GM12878 (cell line): ENCODE results near the gene APOA4.

ENCODE experiments used
- CEBPB ChIP-seq, 2 experiments: fragments of 150-350 bp in 1 of 2; IDR thresholded peaks; 2 replicates each; pipeline ENCODE4 v1.6.1; 2012 to 2014; ENCODE audit warnings: low read depth in 2 of 2, low read length in 2 of 2, borderline replicate concordance in 1 of 2, inconsistent platforms in 1 of 2
- CREB1 ChIP-seq: IDR thresholded peaks from 2 replicates; pipeline ENCODE4 v1.6.1; 2012; ENCODE audit warnings: low read depth, mild to moderate bottlenecking, inconsistent platforms
- EZH2 ChIP-seq: IDR thresholded peaks from 2 replicates; pipeline ENCODE4 v1.6.1; 2012; ENCODE audit warnings: low read depth, mild to moderate bottlenecking, control low read depth, inconsistent platforms, low read length, borderline replicate concordance; ENCODE audit not compliant: control insufficient read depth
- GABPA ChIP-seq: IDR thresholded peaks from 2 replicates; pipeline ENCODE4 v1.6.1; 2014; ENCODE audit warnings: antibody characterized with exemption, low read depth, mild to moderate bottlenecking, inconsistent platforms
- MXI1 ChIP-seq: fragments of 150-350 bp; IDR thresholded peaks from 2 replicates; pipeline ENCODE4 v1.6.1; 2011; ENCODE audit warnings: low read depth, mild to moderate bottlenecking, inconsistent platforms, low read length, improper control_type of control experiment
- POLR2A ChIP-seq: IDR thresholded peaks from 2 replicates; pipeline ENCODE4 v1.6.1; 2011; ENCODE audit warnings: low read depth, mild to moderate bottlenecking, low read length
- POLR2AphosphoS5 ChIP-seq: IDR thresholded peaks from 2 replicates; pipeline ENCODE4 v1.6.1; 2011; ENCODE audit warnings: mild to moderate bottlenecking, low read length, inconsistent platforms
- TAF1 ChIP-seq: IDR thresholded peaks from 2 replicates; pipeline ENCODE4 v1.6.1; 2011; ENCODE audit warnings: mild to moderate bottlenecking, low read depth, low read length, borderline replicate concordance
- TF ChIP-seq, protein P1 (sequence below), 3 experiments: IDR thresholded peaks in 2 of 3; conservative IDR thresholded peaks in 1 of 3; 2 replicates each; pipeline ENCODE4 v1.5.1; 2011; ENCODE audit warnings: low read depth in 3 of 3, low read length in 3 of 3, mild to moderate bottlenecking in 3 of 3, control low read depth in 2 of 3, moderate library complexity in 2 of 3, inconsistent platforms in 1 of 3, mixed read lengths in 1 of 3; ENCODE audit not compliant: control insufficient read depth in 2 of 3, insufficient read depth in 1 of 3; ENCODE audit errors: extremely low read depth in 1 of 3
- TF ChIP-seq, protein P2 (sequence below): fragments of 450-650 bp; formaldehyde crosslinking; IDR thresholded peaks from 2 replicates; pipeline ENCODE4 v1.5.0; 2022; ENCODE audit warnings: mild to moderate bottlenecking, missing genetic modification characterization
- TF ChIP-seq, protein P3 (sequence below): IDR thresholded peaks from 2 replicates; pipeline ENCODE4 v1.6.1; 2011; ENCODE audit warnings: borderline replicate concordance, low read depth, mild to moderate bottlenecking, moderate library complexity, mixed read lengths, low read length; ENCODE audit not compliant: insufficient read depth; ENCODE audit errors: extremely low read length
- TF ChIP-seq, protein P4 (sequence below): fragments of 450-650 bp; IDR thresholded peaks from 2 replicates; pipeline ENCODE4 v1.6.1; 2017; ENCODE audit warnings: antibody characterized with exemption, mild to moderate bottlenecking, moderate library complexity

DNA sequence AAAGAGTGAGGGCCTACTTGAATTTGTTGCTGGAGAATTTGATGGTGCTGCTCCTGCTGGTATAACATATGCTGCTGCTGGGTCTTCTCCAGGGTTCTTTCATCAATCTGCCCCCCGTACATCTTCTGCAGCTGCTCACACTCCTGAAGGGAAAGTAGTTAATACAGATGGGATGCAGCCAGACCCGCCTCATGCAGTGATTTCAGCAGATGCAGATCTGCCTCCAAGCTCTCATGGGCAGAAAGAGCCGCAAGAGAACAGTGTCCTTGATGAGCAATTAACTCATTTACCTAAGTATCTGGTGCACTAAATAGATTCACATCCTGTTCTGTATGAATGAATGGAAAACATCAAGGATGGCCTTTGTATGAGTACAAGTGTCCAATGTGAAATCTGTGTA lies 39.1 kb upstream of the APOA4 start:
- TF ChIP-seq TAF1 (no peak), POLR2A (no peak), MXI1 (no peak), CREB1 (no peak), GABPA (no peak), POLR2AphosphoS5 (no peak), CEBPB (IDR thresholded peaks at IDR 0.05; ENCODE audit: borderline replicate concordance in 1 of 2, low read depth in 2 of 2, low read length in 2 of 2) (no peak), EZH2 (no peak)
- TF ChIP-seq, protein P1, sequence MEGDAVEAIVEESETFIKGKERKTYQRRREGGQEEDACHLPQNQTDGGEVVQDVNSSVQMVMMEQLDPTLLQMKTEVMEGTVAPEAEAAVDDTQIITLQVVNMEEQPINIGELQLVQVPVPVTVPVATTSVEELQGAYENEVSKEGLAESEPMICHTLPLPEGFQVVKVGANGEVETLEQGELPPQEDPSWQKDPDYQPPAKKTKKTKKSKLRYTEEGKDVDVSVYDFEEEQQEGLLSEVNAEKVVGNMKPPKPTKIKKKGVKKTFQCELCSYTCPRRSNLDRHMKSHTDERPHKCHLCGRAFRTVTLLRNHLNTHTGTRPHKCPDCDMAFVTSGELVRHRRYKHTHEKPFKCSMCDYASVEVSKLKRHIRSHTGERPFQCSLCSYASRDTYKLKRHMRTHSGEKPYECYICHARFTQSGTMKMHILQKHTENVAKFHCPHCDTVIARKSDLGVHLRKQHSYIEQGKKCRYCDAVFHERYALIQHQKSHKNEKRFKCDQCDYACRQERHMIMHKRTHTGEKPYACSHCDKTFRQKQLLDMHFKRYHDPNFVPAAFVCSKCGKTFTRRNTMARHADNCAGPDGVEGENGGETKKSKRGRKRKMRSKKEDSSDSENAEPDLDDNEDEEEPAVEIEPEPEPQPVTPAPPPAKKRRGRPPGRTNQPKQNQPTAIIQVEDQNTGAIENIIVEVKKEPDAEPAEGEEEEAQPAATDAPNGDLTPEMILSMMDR (IDR thresholded peaks at IDR 0.05 in 2 of 3, conservative IDR thresholded peaks at IDR 0.05 in 1 of 3; ENCODE audit: control insufficient read depth in 2 of 3, extremely low read depth in 1 of 3, insufficient read depth in 1 of 3, low read depth in 3 of 3, low read length in 3 of 3): no peak
- TF ChIP-seq, protein P2, sequence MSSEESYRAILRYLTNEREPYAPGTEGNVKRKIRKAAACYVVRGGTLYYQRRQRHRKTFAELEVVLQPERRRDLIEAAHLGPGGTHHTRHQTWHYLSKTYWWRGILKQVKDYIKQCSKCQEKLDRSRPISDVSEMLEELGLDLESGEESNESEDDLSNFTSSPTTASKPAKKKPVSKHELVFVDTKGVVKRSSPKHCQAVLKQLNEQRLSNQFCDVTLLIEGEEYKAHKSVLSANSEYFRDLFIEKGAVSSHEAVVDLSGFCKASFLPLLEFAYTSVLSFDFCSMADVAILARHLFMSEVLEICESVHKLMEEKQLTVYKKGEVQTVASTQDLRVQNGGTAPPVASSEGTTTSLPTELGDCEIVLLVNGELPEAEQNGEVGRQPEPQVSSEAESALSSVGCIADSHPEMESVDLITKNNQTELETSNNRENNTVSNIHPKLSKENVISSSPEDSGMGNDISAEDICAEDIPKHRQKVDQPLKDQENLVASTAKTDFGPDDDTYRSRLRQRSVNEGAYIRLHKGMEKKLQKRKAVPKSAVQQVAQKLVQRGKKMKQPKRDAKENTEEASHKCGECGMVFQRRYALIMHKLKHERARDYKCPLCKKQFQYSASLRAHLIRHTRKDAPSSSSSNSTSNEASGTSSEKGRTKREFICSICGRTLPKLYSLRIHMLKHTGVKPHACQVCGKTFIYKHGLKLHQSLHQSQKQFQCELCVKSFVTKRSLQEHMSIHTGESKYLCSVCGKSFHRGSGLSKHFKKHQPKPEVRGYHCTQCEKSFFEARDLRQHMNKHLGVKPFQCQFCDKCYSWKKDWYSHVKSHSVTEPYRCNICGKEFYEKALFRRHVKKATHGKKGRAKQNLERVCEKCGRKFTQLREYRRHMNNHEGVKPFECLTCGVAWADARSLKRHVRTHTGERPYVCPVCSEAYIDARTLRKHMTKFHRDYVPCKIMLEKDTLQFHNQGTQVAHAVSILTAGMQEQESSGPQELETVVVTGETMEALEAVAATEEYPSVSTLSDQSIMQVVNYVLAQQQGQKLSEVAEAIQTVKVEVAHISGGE (CRISPR knock-in tag): no peak
- TF ChIP-seq, protein P3, sequence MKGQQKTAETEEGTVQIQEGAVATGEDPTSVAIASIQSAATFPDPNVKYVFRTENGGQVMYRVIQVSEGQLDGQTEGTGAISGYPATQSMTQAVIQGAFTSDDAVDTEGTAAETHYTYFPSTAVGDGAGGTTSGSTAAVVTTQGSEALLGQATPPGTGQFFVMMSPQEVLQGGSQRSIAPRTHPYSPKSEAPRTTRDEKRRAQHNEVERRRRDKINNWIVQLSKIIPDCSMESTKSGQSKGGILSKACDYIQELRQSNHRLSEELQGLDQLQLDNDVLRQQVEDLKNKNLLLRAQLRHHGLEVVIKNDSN: no peak
- TF ChIP-seq, protein P4, sequence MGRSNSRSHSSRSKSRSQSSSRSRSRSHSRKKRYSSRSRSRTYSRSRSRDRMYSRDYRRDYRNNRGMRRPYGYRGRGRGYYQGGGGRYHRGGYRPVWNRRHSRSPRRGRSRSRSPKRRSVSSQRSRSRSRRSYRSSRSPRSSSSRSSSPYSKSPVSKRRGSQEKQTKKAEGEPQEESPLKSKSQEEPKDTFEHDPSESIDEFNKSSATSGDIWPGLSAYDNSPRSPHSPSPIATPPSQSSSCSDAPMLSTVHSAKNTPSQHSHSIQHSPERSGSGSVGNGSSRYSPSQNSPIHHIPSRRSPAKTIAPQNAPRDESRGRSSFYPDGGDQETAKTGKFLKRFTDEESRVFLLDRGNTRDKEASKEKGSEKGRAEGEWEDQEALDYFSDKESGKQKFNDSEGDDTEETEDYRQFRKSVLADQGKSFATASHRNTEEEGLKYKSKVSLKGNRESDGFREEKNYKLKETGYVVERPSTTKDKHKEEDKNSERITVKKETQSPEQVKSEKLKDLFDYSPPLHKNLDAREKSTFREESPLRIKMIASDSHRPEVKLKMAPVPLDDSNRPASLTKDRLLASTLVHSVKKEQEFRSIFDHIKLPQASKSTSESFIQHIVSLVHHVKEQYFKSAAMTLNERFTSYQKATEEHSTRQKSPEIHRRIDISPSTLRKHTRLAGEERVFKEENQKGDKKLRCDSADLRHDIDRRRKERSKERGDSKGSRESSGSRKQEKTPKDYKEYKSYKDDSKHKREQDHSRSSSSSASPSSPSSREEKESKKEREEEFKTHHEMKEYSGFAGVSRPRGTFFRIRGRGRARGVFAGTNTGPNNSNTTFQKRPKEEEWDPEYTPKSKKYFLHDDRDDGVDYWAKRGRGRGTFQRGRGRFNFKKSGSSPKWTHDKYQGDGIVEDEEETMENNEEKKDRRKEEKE: no peak
